ENCODE data around the gene IL17C.

IL17C gene

DNA sequence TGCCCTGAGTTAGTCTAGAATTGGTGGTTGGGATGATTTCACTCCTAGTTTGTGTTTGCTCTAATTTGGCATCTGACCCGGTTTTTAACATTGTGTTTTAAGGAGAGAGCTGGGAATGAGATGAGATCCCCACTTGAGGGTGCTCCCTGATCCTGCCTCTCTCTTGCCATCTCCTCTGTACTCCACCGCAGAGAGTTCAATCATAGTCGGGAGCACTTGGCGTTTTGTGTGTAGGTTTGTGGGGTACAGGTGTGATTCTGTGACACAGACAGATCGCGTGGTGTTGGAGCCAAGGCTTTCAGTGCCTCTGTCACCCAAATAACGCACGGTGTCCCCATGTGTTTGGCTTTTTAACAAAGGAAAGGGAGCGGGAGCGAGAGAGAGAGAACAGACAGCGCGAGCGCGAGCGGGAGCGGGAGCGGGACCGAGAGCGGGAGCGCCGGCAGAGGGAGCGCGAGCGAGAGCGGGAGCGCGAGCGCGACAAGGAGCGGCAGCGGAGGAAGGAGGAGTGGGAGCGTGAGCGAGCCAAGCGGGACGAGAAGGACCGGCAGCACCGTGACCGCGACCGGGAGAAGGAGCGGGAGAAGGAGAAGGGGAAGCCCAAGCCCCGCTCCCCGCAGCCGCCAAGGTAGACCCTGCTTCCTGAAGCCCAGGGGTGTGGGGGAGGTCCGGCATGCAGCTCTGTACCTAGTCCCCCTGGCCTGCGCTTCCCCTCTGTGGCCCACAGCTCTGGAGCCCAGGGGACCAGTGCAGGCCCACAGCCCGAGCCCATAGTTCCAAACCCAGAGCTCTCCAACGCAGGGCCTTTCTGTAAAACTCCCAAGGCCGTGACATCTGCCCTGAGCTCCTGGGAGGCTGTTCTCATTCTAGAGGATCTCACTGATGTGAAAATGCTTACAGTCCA lies 27.2 kb upstream of the IL17C start:
- no peak for DNase-seq

- DNase-seq: no peak
These were observed 25.1 kb upstream of the IL17C start for GRCh38 chr16:88613293-88613692.

GRCh38 chr16:88613911-88614817 lies 24.2 kb upstream of the IL17C start:
- DNase-seq: no peak

GRCh38 chr16:88614818-88615580 lies 23.4 kb upstream of the IL17C start:
- no peak for DNase-seq

DNA sequence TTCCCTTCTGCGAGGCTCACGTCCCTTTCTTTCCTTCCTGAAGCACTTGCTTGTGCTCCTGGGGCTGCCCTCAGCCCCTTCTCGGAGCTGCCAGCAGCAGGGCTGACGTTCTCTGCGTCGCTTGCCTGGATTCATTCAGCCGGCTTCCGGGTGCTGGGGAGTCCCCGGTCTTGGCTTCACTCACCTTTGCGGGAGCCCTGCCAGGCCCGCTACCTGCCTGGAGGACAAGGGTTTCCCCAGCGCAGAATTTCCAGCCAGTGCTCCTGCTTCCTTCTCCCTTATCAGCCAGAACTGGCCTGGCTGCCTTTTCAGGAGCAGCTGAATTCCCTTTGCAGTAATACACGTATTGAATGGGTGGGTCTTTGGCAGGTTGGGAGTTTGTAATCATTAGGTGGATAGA lies 22.1 kb upstream of the IL17C start:
- no peak for DNase-seq

DNA sequence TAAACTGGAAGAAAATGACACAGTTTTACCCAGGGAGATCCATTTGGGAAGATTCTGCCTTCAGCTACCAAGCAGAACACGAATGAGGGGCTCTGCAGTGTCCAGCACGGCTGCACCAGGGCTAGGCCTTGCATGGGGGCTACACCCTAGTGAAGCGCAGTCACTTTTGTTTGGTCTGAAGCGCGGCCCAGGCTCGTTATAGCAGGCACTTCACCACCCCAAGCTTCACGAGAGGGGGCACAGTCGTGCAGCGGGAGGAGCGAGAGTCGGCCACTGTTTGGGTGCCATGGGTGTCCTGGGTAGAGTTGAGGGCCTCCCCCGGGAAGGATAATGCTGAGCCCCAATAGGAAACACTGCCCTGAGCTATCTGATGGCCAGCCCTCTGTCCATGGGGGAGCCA lies 21.6 kb upstream of the IL17C start:
- DNase-seq: no peak

DNA sequence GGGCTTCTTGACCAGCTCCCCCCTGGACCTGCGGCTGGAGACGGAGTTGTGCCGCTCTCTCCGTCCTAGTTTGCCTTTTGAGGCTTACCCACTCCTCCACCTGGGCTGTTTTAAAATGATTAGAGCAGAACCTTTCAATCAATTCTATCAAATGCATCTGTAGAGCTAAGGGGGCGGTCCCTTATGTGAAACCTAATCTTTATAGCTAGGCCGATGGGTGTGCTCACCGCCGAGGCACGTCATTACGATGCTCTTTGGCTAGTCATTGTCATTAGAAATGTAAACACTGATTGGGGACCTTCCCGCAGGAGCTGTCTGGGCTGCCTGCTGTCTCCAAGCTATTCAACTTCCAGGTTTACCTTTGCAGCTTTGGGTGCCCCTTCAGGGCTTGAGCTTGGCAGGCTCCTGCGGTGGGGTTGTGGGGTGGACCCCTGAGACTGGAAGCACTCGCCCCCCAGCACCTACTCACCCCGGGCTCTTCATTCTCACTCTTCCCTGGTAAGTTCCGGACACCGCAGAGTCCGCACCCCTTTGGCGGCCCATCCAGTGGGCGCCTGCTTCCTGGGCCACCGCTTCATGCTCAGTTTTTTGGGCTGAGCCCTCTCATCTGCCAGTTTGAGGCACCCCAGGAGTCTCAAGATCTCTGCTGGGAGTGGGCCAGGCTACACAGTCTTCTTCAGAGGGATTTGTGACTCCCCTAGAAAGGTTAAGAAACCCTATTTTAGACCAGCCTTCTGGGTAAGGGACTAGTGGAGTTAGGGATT lies 20.9 kb upstream of the IL17C start:
- DNase-seq: no peak

DNA sequence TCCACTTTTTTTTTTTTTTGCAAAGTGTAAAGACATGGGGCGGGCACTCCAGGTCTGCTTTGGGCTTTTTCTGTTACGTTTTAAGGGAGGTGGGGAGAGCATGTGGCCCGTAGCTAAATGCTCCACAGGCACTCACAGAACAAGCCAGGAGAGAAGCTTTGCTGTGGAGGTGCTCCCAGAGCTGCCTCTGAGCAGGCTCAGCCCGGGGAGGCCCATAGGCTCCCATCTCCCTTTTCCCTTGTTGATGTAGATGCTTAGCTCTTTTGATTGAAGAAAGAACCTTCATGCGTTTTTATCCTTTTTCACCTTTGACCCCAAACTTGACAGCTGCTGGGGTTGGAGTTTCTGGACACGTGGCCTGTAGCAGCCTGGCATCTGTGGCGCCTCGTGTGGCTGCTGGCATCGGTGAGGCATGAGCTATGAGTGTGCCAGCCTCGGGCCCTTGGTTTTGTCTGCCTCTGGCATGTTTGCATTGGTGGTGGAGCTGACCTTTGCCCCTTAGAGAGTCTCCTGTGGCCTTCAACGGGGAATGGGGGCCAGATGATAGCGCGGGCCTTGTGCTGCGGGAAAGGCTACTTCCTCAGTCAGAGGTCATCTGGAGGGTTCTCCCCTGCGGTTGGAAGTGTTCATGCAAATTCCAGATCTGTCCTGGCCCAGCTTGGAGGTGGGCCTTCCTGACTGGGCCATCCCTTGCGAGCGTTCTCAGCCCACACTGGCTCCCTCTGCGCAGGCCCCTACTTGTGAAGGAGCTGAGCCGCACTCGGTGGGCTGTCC lies 20.0 kb upstream of the IL17C start:
- no peak for DNase-seq

DNA sequence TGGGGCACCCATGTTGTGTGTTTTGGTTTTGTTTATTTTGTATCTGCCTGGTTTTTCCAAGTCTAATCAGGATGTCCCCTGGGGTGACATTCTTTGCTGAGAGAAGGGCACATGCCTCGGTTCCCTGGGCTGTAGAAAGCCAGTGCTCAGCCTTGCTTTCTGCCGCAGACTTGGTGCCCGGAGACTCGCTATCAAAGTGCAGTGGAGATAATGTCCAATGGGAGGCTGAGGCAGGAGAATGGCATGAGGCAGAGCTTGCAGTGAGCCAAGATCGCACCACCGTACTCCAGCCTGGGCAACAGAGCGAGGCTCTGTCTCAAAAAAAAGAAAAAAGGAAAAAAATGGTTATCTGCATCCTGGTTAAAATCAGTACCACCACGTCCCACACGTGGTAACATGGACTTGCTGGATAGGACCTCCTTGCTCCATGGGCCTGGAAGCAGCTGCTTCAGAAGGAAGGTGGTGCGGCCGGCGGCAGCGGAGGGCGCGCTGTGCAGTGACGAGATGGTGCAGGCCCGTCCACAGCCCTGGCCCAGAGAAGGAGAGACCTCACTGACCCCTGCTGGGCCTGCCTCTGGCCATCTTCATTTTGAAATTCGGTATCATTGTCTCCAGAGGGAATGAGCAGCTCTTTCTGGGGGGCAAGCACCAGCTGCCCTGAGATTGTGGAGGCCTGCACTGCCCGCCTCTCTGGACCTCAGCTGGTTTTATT lies 19.3 kb upstream of the IL17C start:
- DNase-seq: no peak

DNA sequence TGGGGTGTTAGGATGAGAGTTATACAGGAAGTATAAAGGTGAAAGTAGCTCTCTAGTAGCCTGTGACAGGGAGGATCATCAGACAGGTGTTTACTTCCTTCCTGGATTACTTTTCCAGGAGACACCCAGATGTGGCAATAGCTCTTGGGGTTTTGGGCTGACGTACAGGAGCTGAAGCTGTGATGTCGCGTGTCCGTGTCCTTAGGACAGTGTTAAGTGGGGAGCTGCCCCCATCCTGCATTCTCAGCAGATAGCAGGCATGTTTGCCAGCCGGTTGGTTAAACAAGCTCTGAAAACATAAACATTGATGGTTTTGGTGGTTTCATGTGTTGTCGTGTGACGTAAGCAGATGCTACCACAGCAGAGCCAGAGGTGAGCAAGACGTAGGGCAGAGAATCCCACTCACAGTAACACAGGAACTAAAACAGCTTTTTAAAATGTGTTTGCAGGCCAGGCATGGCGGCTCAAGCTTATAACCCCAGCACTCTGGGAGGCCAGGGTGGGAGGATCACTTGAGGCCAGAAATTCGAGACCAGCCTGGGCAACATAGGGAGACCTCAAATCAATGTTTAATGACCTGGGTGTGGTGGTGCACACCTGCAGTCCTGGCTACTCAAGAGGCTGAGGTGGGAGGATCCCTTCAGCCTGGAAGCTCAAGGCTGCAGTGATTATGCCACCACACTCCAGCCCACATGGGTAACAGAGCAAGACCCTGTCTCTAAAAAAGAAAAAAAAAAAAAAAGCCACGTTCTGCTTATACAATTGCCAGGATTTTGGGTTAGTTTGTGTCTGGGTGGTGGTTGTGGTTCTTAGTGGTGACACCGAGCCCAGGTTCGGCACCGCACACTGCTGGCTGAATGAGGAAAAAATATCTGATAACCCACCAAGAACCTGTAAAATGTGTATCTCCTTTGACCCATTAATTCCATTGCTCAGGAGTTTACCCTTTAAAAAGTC lies 18.2 kb upstream of the IL17C start:
- no peak for DNase-seq

DNA sequence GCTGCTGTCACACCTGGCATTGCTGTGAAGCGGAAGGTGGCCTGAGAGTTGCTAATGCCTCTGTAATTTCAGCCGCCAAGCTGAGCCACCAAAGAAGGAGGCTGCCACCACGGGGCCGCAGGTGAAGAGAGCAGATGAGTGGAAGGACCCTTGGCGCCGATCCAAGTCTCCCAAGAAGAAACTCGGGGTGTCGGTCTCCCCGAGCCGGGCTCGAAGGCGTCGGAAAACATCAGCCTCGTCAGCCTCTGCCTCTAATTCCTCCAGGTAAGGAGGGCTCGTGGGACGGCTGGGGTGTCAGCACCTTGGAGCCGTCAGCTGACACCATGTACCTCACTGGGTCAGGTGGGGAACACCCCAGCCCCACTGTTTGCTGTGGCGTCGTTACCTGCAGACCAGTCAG lies 16.2 kb upstream of the IL17C start:
- DNase-seq: no peak

GRCh38 chr16:88622866-88623265 lies 15.5 kb upstream of the IL17C start:
- DNase-seq: no peak

GRCh38 chr16:88623858-88624257 lies 14.5 kb upstream of the IL17C start:
- no peak for DNase-seq

DNA sequence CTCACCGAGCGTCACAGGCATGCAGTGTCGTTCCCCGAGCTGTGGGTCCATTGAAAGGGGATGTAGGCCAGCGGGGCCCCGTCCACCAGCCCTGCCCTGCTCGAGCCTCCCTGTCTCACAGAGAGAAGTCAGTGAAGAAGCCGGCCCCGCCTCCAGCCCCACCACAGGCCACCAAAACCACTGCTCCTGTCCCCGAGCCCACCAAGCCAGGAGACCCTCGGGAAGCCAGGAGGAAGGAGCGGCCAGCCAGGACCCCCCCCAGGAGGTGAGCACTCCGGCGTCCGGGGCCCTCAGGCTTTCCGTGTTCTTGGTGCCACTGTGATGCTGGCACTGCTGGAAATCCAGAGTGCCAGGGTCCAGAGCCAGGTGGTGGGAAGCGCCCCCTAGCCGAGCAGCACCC lies 13.9 kb upstream of the IL17C start:
- DNase-seq: no peak

DNA sequence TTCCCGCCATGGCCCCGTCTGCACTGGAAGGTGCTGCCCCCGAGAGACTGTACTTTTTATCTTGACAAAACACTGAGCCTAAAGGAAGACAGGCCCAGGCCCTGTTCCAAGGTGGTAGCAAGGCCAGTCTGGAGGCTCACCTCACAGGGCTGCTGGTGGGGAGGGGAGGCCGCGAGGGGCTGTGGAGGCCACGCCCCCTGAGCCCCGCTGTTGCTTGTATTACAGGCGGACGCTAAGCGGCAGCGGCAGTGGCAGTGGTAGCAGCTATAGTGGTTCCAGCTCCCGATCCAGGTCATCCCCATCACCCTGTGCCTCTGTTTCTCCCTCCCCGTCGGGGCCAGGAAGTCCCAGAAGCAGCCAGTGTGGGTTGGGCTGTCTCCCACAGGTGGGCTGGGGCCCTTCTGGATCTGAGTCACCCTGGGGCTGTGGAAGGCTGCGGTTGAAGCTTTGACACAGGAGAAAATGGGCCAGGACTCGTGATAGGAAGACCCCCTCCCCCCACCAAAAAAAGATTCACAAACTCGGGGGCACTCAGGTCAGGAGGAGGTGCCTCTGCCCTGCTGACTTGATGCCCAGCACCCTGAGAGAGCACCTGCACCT lies 13.3 kb upstream of the IL17C start:
- no peak for DNase-seq

- DNase-seq: no peak
These were observed 11.7 kb upstream of the IL17C start for GRCh38 chr16:88626646-88627045.

GRCh38 chr16:88627531-88628411 lies 10.6 kb upstream of the IL17C start:
- no peak for DNase-seq

DNA sequence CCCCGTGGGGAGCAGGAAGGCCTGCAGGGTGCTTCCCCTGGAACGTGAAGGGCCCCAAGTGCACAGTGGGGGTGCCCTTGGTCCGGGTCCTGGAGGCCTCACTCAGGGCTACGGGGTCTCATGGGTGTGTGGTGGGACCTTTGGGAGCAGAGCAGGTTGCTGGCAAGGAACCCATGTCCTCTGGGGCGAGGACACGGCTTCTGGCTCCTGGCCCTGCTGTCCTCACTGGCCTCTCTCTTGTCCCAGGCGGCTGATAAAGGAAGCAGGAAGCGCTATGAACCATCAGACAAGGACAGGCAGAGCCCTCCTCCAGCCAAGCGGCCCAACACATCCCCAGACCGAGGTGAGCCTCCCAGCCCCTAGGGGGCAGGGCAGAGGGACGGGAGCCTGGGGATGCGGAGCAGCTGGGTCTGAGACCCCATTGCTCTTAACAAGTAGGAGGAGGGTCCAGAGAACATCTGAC lies 9.8 kb upstream of the IL17C start:
- peak; percentile 50 for DNase-seq
